Smooth muscle cell (in vitro differentiated cells): ENCODE data around the gene OR2A42. TPM values are rescaled to one million over a fixed set of nuclear protein-coding genes. Genes with fewer than 3 reads are reported as not detected.
"Not testable (repeated sequence)": the region's sequence is repeated elsewhere in the genome, so short reads cannot be mapped to it uniquely, and the experiment has no call there.

ENCODE experiments used
- DNase-seq: peaks from one replicate; lab custom pipeline; 2025; ENCODE audit not compliant: unreplicated experiment; lab: John Stamatoyannopoulos, UW
- H2AFZ ChIP-seq: fragments of 200-600 bp; sonication (generic); 2 replicates; pipeline ENCODE4 v1.6.0; 2016; ENCODE audit warnings: antibody characterized with exemption, low read depth, mild to moderate bottlenecking
- H3F3A ChIP-seq: fragments of 200-600 bp; sonication (generic); 2 replicates; pipeline ENCODE4 v1.6.0; 2017; ENCODE audit warnings: antibody characterized with exemption, low read depth
- H3K27ac ChIP-seq: fragments of 200-600 bp; sonication (generic); 2 replicates; pipeline ENCODE4 v1.5.1; 2016; ENCODE audit warnings: low read depth, mild to moderate bottlenecking
- H3K27me3 ChIP-seq: fragments of 200-600 bp; sonication (generic); 2 replicates; pipeline ENCODE4 v1.6.1; 2016; ENCODE audit warnings: low read depth, mild to moderate bottlenecking
- H3K36me3 ChIP-seq: fragments of 200-600 bp; sonication (generic); 2 replicates; pipeline ENCODE4 v1.5.1; 2016; ENCODE audit warnings: low read depth
- H3K4me1 ChIP-seq: fragments of 200-600 bp; sonication (generic); 2 replicates; pipeline ENCODE4 v1.5.1; 2016; ENCODE audit warnings: low read depth
- H3K4me2 ChIP-seq: fragments of 200-600 bp; sonication (generic); 2 replicates; pipeline ENCODE4 v1.6.0; 2016; ENCODE audit warnings: mild to moderate bottlenecking
- H3K4me3 ChIP-seq: fragments of 200-600 bp; sonication (generic); 2 replicates; pipeline ENCODE4 v1.5.1; 2016; ENCODE audit warnings: mild to moderate bottlenecking
- H3K79me2 ChIP-seq: fragments of 200-600 bp; sonication (generic); 2 replicates; pipeline ENCODE4 v1.6.0; 2016; ENCODE audit warnings: low read depth, mild to moderate bottlenecking
- H3K9ac ChIP-seq: fragments of 200-600 bp; sonication (generic); 2 replicates; pipeline ENCODE4 v1.6.0; 2016; ENCODE audit warnings: low read depth
- H3K9me3 ChIP-seq: fragments of 200-600 bp; sonication (generic); replicated peaks from 2 replicates; pipeline ENCODE4 v1.5.1; 2016; ENCODE audit warnings: low read depth
- H4K20me1 ChIP-seq: fragments of 200-600 bp; sonication (generic); 2 replicates; pipeline ENCODE4 v1.6.0; 2016; ENCODE audit warnings: low read depth
- WGBS: methylation state at CpG from one replicate; pipeline ENCODE4 v1.1.7; 2016; ENCODE audit warnings: low lambda C conversion rate; 5-methylcytosine and 5-hydroxymethylcytosine counted together
- polyA plus RNA-seq: library from polyadenylated mRNA; unstranded; fragments of >200 nt; fragmentation: Nextera tagmentation; extraction: Ambion mirVana; gene quantifications from 2 replicates; pipeline ENCODE4 v1.2.1, GENCODE V29; 2016
- total RNA-seq: library from RNA; depleted of rRNA; stranded (reverse); fragments of >200 nt; gene quantifications from 2 replicates; pipeline ENCODE4 v1.2.3, GENCODE V29; 2014

OR2A42 gene, protein sequence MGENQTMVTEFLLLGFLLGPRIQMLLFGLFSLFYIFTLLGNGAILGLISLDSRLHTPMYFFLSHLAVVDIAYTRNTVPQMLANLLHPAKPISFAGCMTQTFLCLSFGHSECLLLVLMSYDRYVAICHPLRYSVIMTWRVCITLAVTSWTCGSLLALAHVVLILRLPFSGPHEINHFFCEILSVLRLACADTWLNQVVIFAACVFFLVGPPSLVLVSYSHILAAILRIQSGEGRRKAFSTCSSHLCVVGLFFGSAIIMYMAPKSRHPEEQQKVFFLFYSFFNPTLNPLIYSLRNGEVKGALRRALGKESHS
- 0.40 TPM in 1 of 2 replicates, not detected in the other for total RNA-seq
- polyA plus RNA-seq = 0.11 TPM in 1 of 2 replicates, not detected in the other

DNA sequence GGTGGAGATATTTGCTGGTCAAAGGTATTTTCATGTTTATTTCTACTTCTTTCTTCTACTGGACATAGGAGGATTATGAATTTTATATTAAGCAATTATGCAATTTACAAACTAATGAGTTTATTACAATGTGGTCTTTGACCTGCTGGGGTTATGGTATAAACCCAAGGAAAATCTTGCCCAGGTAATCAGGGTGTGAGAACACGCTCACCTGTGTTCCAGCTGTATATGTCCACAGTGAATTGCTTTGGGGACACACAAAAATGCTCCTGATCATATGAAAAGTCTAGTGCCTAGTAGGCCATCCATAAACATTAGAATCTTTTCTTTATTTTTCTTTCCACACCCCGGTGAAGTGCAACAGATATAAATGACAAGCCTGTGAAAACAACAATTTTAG is at the start of gene OR2A42:
Gene OR2A42, minus strand, starts transcription at position 241 of the 400 bp plus-strand sequence. CDS start 6,762 bp downstream, outside the sequence.
- not testable (repeated sequence) for H3F3A ChIP-seq, H3K27me3 ChIP-seq, H3K9ac ChIP-seq, H3K4me1 ChIP-seq, H3K4me3 ChIP-seq, H3K4me2 ChIP-seq, H3K79me2 ChIP-seq, DNase-seq, H3K27ac ChIP-seq, H3K36me3 ChIP-seq, H2AFZ ChIP-seq, H3K9me3 ChIP-seq, H4K20me1 ChIP-seq
- 86% methylated on average over 1 of the region's 2 CpGs for WGBS

DNA sequence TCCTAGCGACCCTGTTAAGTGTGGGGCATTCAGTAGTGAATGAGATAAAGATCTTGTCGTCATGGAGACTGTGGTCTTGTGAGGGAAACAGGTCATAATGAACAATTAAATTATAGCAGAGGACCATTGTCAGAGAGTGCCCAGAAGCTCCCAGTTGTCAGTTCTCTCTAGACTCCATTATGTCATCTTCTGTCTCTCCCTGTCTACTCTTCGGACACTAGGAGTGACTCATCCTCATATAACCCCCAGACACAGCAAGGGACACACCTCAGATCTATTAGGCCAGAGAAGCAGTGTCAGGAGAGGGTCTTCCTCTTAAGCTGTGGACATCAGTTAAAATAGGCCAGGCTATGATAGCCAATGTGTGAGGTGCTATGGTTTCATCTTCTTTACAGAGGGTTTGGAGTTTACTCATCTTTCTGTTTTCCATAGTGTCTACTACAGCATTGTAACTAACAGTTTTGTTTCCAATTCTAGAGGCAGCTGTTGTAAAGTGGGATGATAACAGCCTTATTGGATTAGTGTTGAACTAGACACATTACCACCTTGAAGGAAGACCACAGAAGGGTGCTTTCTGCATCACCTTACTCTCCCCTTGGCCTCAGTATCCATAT is 47.9 kb upstream of the OR2A42 start:
- not testable (repeated sequence) for H3K4me3 ChIP-seq, H3K4me2 ChIP-seq, DNase-seq, H3K36me3 ChIP-seq, H2AFZ ChIP-seq, H3K4me1 ChIP-seq, H3K9ac ChIP-seq, H3K27ac ChIP-seq, H3K9me3 ChIP-seq, H3K79me2 ChIP-seq, H3K27me3 ChIP-seq, H4K20me1 ChIP-seq, H3F3A ChIP-seq
- no CpG with 5 or more reads among the region's 3 CpGs for WGBS

DNA sequence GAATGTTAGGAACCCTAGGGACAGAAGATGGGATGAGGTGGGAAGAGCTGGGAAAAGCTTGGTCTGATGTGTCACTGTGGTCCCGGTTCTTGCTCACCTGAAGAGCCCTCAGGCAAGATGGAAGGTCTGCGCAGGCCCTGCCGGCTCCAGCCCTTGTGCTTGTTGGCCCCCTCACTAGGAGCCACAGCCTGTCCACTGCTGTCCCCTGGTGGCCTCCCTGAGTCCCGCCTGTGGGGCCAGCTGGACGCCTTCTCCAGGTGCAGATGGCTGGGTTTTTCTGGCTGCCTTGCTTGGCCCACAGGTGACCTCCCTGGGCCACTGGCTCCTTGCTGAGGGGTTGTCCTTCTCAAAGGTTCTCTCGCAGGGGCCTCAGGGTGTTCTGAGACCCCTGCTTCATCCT is 44.3 kb upstream of the OR2A42 start:
- not testable (repeated sequence) for H3K4me1 ChIP-seq, H3F3A ChIP-seq, H3K79me2 ChIP-seq, DNase-seq, H3K27ac ChIP-seq, H2AFZ ChIP-seq, H3K9ac ChIP-seq, H3K9me3 ChIP-seq, H3K36me3 ChIP-seq, H3K4me3 ChIP-seq, H3K27me3 ChIP-seq, H3K4me2 ChIP-seq, H4K20me1 ChIP-seq
- WGBS = no CpG with 5 or more reads among the region's 6 CpGs

DNA sequence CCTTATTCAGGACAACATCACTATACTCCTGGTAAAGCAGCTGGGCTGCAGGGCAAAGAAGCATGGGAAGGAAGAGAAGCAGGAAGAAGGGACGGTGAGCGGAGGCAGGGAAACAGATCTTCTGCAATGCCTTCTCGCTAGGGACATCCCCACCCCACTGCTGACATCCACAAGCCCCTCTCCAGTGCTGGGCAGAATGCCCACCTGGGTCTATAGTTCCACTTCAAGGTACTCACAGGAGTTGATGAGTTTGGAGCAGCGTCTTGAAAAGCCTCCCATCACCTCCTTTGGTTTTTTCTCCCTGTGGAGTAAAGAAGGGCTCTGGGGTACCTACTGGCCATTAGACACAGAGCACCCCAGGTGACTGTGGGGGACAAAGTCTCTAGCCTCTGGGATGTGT is 43.1 kb upstream of the OR2A42 start:
- not testable (repeated sequence) for H3K4me2 ChIP-seq, H3K79me2 ChIP-seq, H3K27me3 ChIP-seq, DNase-seq, H3K9ac ChIP-seq, H3K4me3 ChIP-seq, H4K20me1 ChIP-seq, H3K4me1 ChIP-seq, H3K9me3 ChIP-seq, H2AFZ ChIP-seq, H3F3A ChIP-seq, H3K36me3 ChIP-seq, H3K27ac ChIP-seq
- 98% methylated on average over 3 of the region's 4 CpGs for WGBS

DNA sequence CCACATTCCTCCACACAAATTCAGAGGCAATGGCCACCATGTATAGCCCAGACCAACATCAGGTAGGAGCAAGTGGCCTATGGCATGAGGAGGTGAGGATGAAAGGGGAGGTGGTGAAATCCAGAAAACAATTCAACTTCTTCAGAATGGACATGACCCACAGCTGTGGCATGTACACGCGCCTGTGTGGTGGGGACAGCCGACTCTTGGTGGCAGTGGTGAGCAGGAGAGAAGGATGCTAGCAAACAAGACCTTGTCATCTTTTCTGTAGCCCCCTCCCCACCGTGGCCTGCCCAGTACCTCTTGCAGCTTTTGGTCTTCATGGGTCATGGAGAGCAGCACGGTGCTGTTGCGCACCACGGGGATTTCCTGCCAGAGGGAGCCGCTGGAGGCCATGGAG is 42.6 kb upstream of the OR2A42 start:
- no CpG with 5 or more reads among the region's 8 CpGs for WGBS
- not testable (repeated sequence) for H4K20me1 ChIP-seq, H3K79me2 ChIP-seq, H3K27ac ChIP-seq, H3K4me3 ChIP-seq, H3F3A ChIP-seq, H2AFZ ChIP-seq, H3K9ac ChIP-seq, DNase-seq, H3K4me1 ChIP-seq, H3K4me2 ChIP-seq, H3K9me3 ChIP-seq, H3K36me3 ChIP-seq, H3K27me3 ChIP-seq

DNA sequence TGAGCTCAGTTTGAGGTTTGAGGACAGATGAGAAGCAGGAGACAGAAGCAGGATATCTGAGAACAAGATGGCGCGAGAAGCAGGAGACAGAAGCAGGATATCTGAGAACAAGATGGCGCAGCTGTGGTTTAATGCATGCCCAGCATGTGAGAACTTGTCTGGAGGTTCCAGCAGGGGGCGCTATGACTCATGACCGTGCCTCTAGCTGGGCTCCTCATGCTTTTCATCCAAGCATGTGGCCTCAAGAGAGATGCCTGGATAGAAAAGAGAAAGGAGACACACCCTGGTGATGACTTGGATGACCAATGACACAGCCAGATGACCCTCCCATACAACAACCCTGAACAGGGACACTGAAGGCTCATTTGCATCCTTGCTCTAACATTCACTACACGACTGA is 40.6 kb upstream of the OR2A42 start:
- not testable (repeated sequence) for H3K9me3 ChIP-seq, H3K27me3 ChIP-seq, H4K20me1 ChIP-seq, H2AFZ ChIP-seq, DNase-seq, H3K4me2 ChIP-seq, H3K4me1 ChIP-seq, H3K36me3 ChIP-seq, H3K4me3 ChIP-seq, H3K9ac ChIP-seq, H3F3A ChIP-seq, H3K27ac ChIP-seq, H3K79me2 ChIP-seq
- WGBS = 98% methylated on average over 3 of the region's 6 CpGs

DNA sequence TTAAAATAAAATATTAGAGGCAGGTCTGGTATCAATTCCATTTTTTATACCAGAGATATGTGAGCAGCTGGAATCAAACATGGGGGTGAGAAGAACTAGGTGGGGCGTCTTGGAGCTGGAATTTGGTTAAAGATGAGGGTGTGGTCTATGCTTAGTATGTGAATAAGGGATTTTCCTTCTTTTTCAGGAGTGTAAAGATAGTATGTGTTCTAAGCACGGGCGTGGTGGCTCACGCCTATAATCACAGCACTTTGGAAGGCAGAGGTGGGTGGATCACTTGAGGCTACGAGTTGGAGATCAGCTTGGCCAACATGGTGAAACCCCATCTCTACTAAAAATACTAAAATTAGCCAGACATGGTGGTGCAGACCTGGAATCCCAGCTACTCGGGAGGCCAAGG is 35.9 kb upstream of the OR2A42 start:
- not testable (repeated sequence) for H3K4me3 ChIP-seq, H3K4me1 ChIP-seq, H3K27ac ChIP-seq, DNase-seq, H2AFZ ChIP-seq, H3K9ac ChIP-seq, H4K20me1 ChIP-seq, H3K9me3 ChIP-seq, H3F3A ChIP-seq, H3K36me3 ChIP-seq, H3K27me3 ChIP-seq, H3K79me2 ChIP-seq, H3K4me2 ChIP-seq
- WGBS = 93% methylated on average over 6 of the region's 6 CpGs

DNA sequence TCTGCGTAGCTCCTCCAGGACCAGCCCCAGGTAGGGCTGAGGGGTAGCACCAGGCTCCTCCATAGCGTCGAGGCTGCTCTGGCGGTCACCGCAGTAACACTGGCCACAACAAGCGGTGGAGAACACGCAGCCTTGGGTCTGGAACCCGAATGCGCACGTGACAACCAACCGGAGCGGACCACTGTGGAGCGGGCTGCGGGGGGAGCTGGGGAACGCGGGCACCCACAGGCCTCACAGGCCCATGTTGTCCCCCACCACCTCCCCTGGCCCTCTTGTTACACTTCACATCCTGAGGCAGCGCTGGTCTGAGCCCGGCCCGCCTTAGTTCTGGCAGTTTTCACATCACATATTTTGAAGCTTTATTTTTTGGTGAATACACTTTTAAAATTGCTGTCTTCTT is 29.8 kb upstream of the OR2A42 start, which contains the start of gene CTAGE8:
Gene CTAGE8, minus strand, starts transcription at position 101 of the 400 bp plus-strand sequence. Its CDS starts 38 bp downstream, at position 63.
- H2AFZ ChIP-seq, H3K9ac ChIP-seq, H3K4me1 ChIP-seq, H3K4me3 ChIP-seq, H3K36me3 ChIP-seq, H3K9me3 ChIP-seq, H3K27me3 ChIP-seq, H3K79me2 ChIP-seq, H3K27ac ChIP-seq, H3K4me2 ChIP-seq, H4K20me1 ChIP-seq, DNase-seq, H3F3A ChIP-seq: not testable (repeated sequence)
- WGBS = no CpG with 5 or more reads among the region's 19 CpGs
